GM20000 (cell line): ENCODE data around the gene NTN4.

Experiments used
- DNase-seq: peaks from one replicate; pipeline ENCODE4 v3.0.0; 2012; ENCODE audit warnings: low spot score
- TF ChIP-seq, protein P1 (sequence below): IDR thresholded peaks from 2 replicates; pipeline ENCODE4 v1.5.1; 2012; ENCODE audit warnings: mild to moderate bottlenecking, control low read depth; ENCODE audit errors: extremely low read depth, missing control alignments

Gene NTN4

GRCh38 chr12:95629392-95629791 lies 161.2 kb downstream of the NTN4 start:
- no peak for DNase-seq
- TF ChIP-seq, protein P1, sequence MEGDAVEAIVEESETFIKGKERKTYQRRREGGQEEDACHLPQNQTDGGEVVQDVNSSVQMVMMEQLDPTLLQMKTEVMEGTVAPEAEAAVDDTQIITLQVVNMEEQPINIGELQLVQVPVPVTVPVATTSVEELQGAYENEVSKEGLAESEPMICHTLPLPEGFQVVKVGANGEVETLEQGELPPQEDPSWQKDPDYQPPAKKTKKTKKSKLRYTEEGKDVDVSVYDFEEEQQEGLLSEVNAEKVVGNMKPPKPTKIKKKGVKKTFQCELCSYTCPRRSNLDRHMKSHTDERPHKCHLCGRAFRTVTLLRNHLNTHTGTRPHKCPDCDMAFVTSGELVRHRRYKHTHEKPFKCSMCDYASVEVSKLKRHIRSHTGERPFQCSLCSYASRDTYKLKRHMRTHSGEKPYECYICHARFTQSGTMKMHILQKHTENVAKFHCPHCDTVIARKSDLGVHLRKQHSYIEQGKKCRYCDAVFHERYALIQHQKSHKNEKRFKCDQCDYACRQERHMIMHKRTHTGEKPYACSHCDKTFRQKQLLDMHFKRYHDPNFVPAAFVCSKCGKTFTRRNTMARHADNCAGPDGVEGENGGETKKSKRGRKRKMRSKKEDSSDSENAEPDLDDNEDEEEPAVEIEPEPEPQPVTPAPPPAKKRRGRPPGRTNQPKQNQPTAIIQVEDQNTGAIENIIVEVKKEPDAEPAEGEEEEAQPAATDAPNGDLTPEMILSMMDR = no peak

- DNase-seq = no peak
- TF ChIP-seq, protein P1 = no peak
Measured at GRCh38 chr12:95626854-95627253, 163.7 kb downstream of the NTN4 start.

DNA sequence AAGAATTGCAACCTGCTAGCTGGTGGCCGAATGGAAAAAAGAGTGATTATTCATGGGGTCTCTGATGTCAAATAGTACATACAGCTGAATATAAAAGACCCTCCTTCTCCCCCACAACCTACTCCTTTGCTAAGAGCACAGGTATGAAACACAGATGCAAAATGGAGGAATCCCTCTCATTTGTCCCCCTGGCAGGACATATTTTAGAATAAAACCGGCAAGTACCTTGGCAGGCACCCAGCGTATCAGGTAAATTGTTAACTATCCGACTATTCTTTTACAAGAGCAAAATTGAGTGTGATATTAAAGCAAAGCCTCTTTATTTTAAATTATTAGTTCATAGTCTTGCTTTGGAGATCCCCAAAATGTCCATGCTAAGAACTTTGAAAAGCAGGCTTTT lies 165.6 kb downstream of the NTN4 start:
- TF ChIP-seq, protein P1 = no peak
- DNase-seq = no peak

GRCh38 chr12:95624589-95624988 lies 166.0 kb downstream of the NTN4 start:
- no peak for DNase-seq
- TF ChIP-seq, protein P1 = no peak

DNA sequence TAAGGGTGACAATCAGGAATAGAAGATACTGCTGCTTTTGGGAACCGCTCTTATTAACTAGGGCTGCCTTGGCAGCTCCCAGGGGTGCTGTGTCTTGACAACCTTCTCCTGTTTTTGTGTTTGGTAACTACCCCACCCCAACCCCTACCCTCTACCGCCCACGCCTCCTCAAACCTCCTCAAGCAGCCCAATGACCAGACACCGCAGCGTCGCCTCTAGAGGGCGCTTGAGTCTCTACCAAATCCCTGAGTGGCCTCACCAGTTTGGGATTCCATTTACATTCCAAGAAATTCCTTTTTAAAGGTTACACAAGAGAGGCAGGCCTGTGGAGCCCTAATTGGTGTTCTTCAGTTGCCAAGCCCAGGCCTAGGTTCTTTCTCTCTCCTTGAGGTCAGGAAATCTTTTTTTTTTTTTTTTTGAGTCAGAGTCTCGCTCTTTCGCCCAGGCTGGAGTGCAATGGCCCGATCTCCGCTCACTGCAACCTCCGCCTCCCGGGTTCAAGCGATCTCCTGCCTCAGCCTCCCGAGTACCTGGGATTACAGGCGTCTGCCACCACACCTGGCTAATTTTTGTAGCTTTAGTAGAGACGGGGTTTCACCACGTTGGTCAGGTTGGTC lies 166.9 kb downstream of the NTN4 start:
- peak; percentile 53 for DNase-seq
- TF ChIP-seq, protein P1 = peak; percentile 87

- no peak for DNase-seq
- TF ChIP-seq, protein P1 = no peak
Measured at GRCh38 chr12:95622879-95623278, 167.7 kb downstream of the NTN4 start.

- TF ChIP-seq, protein P1 = no peak
Measured at GRCh38 chr12:95621725-95622124, 168.8 kb downstream of the NTN4 start.

More at GRCh38 chr12:95621725-95622124, 168.8 kb downstream of the NTN4 start:
- DNase-seq = no peak
